ENCODE measurements around the gene DIAPH1.
A peak's percentile ranks its signal among the peaks of the same experiment; 100 is the strongest.
"Not testable (repeated sequence)": the region's sequence is repeated elsewhere in the genome, so short reads cannot be mapped to it uniquely, and the experiment has no call there.

Gene DIAPH1

GRCh38 chr5:141609921-141610320 lies 8.9 kb downstream of the DIAPH1 start:
- DNase-seq (ENCODE audit: low read depth in 2 of 2), result not testable (repeated sequence)

- no peak for DNase-seq (ENCODE audit: low read depth in 2 of 2)
Measured at GRCh38 chr5:141609044-141609443, 9.8 kb downstream of the DIAPH1 start.

- DNase-seq (ENCODE audit: low read depth in 2 of 2), result no peak
Measured at GRCh38 chr5:141608557-141608956, 10.2 kb downstream of the DIAPH1 start.

- no peak for DNase-seq (ENCODE audit: low read depth in 2 of 2)
Measured at GRCh38 chr5:141608046-141608445, 10.8 kb downstream of the DIAPH1 start.

GRCh38 chr5:141605523-141606277 lies 13.1 kb downstream of the DIAPH1 start:
- DNase-seq (ENCODE audit: low read depth in 2 of 2), result peak; percentile 24 to 46

- DNase-seq (ENCODE audit: low read depth in 2 of 2), result no peak
Measured at GRCh38 chr5:141603923-141604717, 14.7 kb downstream of the DIAPH1 start.

- no peak for DNase-seq (ENCODE audit: low read depth in 2 of 2)
Measured at GRCh38 chr5:141602606-141603005, 16.2 kb downstream of the DIAPH1 start.

- DNase-seq (ENCODE audit: low read depth in 2 of 2), result no peak
Measured at GRCh38 chr5:141598391-141599345, 20.1 kb downstream of the DIAPH1 start.

- no peak for DNase-seq (ENCODE audit: low read depth in 2 of 2)
Measured at GRCh38 chr5:141597814-141598213, 21.0 kb downstream of the DIAPH1 start.

GRCh38 chr5:141597394-141597793 lies 21.4 kb downstream of the DIAPH1 start:
- no peak for DNase-seq (ENCODE audit: low read depth in 2 of 2)

- DNase-seq (ENCODE audit: low read depth in 2 of 2), result no peak
Measured at GRCh38 chr5:141596867-141597266, 21.9 kb downstream of the DIAPH1 start.

GRCh38 chr5:141590127-141590526 lies 28.7 kb downstream of the DIAPH1 start:
- no peak for DNase-seq (ENCODE audit: low read depth in 2 of 2)

GRCh38 chr5:141586246-141586645 lies 32.6 kb downstream of the DIAPH1 start:
- DNase-seq (ENCODE audit: low read depth in 2 of 2), result no peak

- DNase-seq (ENCODE audit: low read depth in 2 of 2), result no peak
Measured at GRCh38 chr5:141585594-141585993, 33.2 kb downstream of the DIAPH1 start.

GRCh38 chr5:141574122-141574510 lies 44.7 kb downstream of the DIAPH1 start:
- no peak for DNase-seq (ENCODE audit: low read depth in 2 of 2)

GRCh38 chr5:141573489-141574121 lies 45.2 kb downstream of the DIAPH1 start:
- DNase-seq (ENCODE audit: low read depth in 2 of 2), result no peak

GRCh38 chr5:141570655-141571054 lies 48.1 kb downstream of the DIAPH1 start:
- no peak for DNase-seq (ENCODE audit: low read depth in 2 of 2)

GRCh38 chr5:141567513-141568117 lies 51.2 kb downstream of the DIAPH1 start:
- no peak for DNase-seq (ENCODE audit: low read depth in 2 of 2)

- no peak for DNase-seq (ENCODE audit: low read depth in 2 of 2)
Measured at GRCh38 chr5:141565826-141566570, 52.8 kb downstream of the DIAPH1 start.

- DNase-seq (ENCODE audit: low read depth in 2 of 2), result peak; percentile 27 to 59
Measured at GRCh38 chr5:141564216-141564692, 54.5 kb downstream of the DIAPH1 start.
